Suprapubic skin (tissue), 3 donors: ENCODE results near the gene SLC15A3.

Source experiments
- POLR2A ChIP-seq, 2 donors: fragments of 450-650 bp; IDR thresholded peaks; one replicate each; pipeline ENCODE4 v1.6.1; 2017; ENCODE audit warnings: antibody characterized with exemption in 2 of 2, mild to moderate bottlenecking in 2 of 2, moderate library complexity in 2 of 2
- TF ChIP-seq, protein P1 (sequence below), 2 donors: fragments of 200-600 bp in 1 of 2; fragments of 450-650 bp in 1 of 2; sonication (generic) in 1 of 2; IDR thresholded peaks; one replicate each; pipeline ENCODE4 v1.5.1; 2016 to 2019; ENCODE audit warnings: antibody characterized with exemption in 2 of 2, mild to moderate bottlenecking in 1 of 2, moderate library complexity in 1 of 2

DNA sequence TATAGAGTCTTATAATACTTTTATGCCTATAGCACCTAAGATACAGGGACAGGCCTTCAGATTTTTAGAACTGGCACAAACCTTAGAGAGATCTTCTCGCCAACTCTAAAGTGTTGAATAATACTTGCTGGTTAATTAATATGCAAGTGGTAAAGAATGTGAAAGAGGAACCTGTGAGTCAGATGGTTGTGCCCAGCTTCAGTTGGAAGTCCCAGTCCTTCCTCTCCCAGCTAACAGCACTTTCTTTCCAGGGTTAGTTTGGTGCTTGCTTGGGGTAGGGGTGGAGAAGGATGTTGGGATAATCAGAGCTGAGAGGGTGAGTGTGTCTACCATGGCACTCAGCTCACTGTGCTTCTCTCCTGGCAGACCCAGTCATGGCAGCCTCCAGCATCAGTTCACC, 32.7 kb downstream of the SLC15A3 start:
- TF ChIP-seq, protein P1, sequence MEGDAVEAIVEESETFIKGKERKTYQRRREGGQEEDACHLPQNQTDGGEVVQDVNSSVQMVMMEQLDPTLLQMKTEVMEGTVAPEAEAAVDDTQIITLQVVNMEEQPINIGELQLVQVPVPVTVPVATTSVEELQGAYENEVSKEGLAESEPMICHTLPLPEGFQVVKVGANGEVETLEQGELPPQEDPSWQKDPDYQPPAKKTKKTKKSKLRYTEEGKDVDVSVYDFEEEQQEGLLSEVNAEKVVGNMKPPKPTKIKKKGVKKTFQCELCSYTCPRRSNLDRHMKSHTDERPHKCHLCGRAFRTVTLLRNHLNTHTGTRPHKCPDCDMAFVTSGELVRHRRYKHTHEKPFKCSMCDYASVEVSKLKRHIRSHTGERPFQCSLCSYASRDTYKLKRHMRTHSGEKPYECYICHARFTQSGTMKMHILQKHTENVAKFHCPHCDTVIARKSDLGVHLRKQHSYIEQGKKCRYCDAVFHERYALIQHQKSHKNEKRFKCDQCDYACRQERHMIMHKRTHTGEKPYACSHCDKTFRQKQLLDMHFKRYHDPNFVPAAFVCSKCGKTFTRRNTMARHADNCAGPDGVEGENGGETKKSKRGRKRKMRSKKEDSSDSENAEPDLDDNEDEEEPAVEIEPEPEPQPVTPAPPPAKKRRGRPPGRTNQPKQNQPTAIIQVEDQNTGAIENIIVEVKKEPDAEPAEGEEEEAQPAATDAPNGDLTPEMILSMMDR (IDR thresholded peaks at IDR 0.05), result no peak
- no peak for TF ChIP-seq POLR2A (IDR thresholded peaks at IDR 0.05)
